Right lobe of liver (tissue), 6 donors: ENCODE data around the gene TCF7L2. TPM values are rescaled to one million over a fixed set of nuclear protein-coding genes. Genes with fewer than 3 reads are reported as not detected.

Source experiments
- ATAC-seq, 4 donors: fragments of 200-7000 bp; cut with Tn5 transposase; one replicate each; pipeline ENCODE4 v1.9.1; 2020; ENCODE audit warnings: mild to moderate bottlenecking in 4 of 4, moderate library complexity in 4 of 4
- DNase-seq, 3 donors: peaks; one replicate each; pipeline ENCODE4 v3.0.0-alpha.2; 2020
- H3K27ac ChIP-seq, 3 donors: fragments of 200-600 bp; one replicate each; pipeline ENCODE4 v1.8.0; 2022
- H3K27me3 ChIP-seq, 2 donors: fragments of 200-600 bp; one replicate each; pipeline ENCODE4 v1.8.0; 2022
- H3K36me3 ChIP-seq, 4 donors: fragments of 200-600 bp; sonication (generic) in 1 of 4; one replicate each; pipeline versions ENCODE4 v1.5.1 to v1.8.0; 2017 to 2022; ENCODE audit warnings: control low read depth in 1 of 4
- H3K4me1 ChIP-seq, 4 donors: fragments of 200-600 bp; sonication (generic) in 1 of 4; one replicate each; pipeline versions ENCODE4 v1.5.1 to v1.8.0; 2017 to 2022; ENCODE audit warnings: control low read depth in 1 of 4
- H3K4me3 ChIP-seq, 3 donors: fragments of 200-600 bp; one replicate each; pipeline ENCODE4 v1.8.0; 2022
- H3K9me3 ChIP-seq, 4 donors: fragments of 200-600 bp; sonication (generic) in 1 of 4; one replicate each; pipeline versions ENCODE4 v1.5.1 to v1.8.0; 2017 to 2022; ENCODE audit warnings: control low read depth in 1 of 4
- CTCF ChIP-seq, 4 donors: fragments of 200-600 bp in 3 of 4; fragments of 450-650 bp in 1 of 4; IDR thresholded peaks; one replicate each; pipeline versions ENCODE4 v1.5.1 to v1.8.0; 2016 to 2022; ENCODE audit warnings: antibody characterized with exemption in 4 of 4, mild to moderate bottlenecking in 2 of 4
- POLR2A ChIP-seq: fragments of 450-650 bp; IDR thresholded peaks from one replicate; pipeline ENCODE4 v1.6.1; 2017; ENCODE audit warnings: antibody characterized with exemption, mild to moderate bottlenecking
- WGBS: methylation state at CpG from one replicate; pipeline ENCODE4 v1.1.6; 2018; ENCODE audit warnings: low coverage, low lambda C conversion rate; ENCODE audit not compliant: insufficient coverage; ENCODE audit errors: missing lambda C conversion rate; 5-methylcytosine and 5-hydroxymethylcytosine counted together
- intact Hi-C, 2 donors: fragments of 100-400 bp; cut with DNase I; formaldehyde crosslinking; loops; one replicate each; pipeline versions ENCODE4 v1.11.2 to v1.14.1; 2022
- total RNA-seq, 6 experiments: library from RNA; depleted of rRNA in 2 of 6; stranded (reverse); fragments of >200 nt in 2 of 6; fragmentation: NEBNext Ultra II Directional in 3 of 6; extraction: Animal tissue kit (Norgen Biotek cat#: 25700) in 3 of 6; gene quantifications; one replicate each; pipeline versions ENCODE4 v1.1.0 to v1.2.4, GENCODE V29; 2016 to 2023
- donor health status: DM: no; HTN: yes; CAD: no.
- donor health status: DM: no; HTN: no; CAD: no.
- donor health status: DM: no; HTN: no; CAD: no.
- donor health status: DM: no; HTN: yes; CAD: no.
- donor health status: DM: no; HTN: yes; CAD: no.

TCF7L2 gene
- total RNA-seq, 6 experiments from 2014 or later = 9.4 to 33.2 (median 16.7) TPM

DNA sequence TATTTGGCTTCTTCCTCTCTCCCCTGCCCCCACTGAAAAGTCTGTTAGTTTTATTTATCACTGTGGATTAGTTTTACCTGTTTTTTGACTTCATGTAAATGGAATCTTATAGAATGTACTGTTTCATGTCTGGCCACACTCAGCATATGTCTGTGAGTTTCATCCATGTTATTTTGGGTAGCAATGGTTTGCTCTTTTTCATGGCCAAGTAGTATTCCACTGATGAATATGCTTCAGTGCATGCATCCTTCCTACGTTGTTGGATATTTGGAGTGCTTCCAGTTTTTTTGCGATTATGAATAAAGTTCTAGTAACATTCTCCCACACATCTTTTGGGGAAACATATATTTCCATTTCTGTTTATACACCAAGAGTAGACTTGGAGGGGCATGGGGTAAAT, 19.1 kb downstream of the TCF7L2 start:
- Histone ChIP-seq H3K27ac (no peak overlapping the region), H3K4me3 (no peak overlapping the region), H3K9me3 (no peaks in the 10 kb centered on the region), H3K36me3 (peaks cover 0 to 27% (median 16%) of the 10 kb centered on the region in 4 donors), H3K4me1 (no peaks in the 10 kb centered on the region), H3K27me3 (no peaks in the 10 kb centered on the region)
- TF ChIP-seq POLR2A (no peak), CTCF (IDR thresholded peaks at IDR 0.05) (no peak)
- 86% methylated on average over 2 of the region's 2 CpGs for WGBS
- intact Hi-C loops = loop anchor here in 1 of 2 donors (10.0 kb wide), 1 partner anchor 46 kb away; no protein-coding TSS in a partner anchor
- no peak for DNase-seq
- no peak for ATAC-seq

- H3K36me3 ChIP-seq = peaks cover 0 to 27% (median 16%) of the 10 kb centered on the region in 4 donors
- no peak for TF ChIP-seq CTCF (IDR thresholded peaks at IDR 0.05)
- DNase-seq (no peak), ATAC-seq (peak in 2 of 4 donors; percentile 15 to 33)
- H3K9me3 ChIP-seq = no peaks in the 10 kb centered on the region
- H3K27ac ChIP-seq = no peak overlapping the region
- WGBS = 33% methylated on average over 2 of the region's 2 CpGs
- no peaks in the 10 kb centered on the region for H3K27me3 ChIP-seq
- no peak overlapping the region for H3K4me3 ChIP-seq
- intact Hi-C loops = loop anchor here in 1 of 2 donors (10.0 kb wide), 1 partner anchor 45 kb away; no protein-coding TSS in a partner anchor
- H3K4me1 ChIP-seq = no peaks in the 10 kb centered on the region
Measured at GRCh38 chr10:112969542-112969941, 19.5 kb downstream of the TCF7L2 start.

DNA sequence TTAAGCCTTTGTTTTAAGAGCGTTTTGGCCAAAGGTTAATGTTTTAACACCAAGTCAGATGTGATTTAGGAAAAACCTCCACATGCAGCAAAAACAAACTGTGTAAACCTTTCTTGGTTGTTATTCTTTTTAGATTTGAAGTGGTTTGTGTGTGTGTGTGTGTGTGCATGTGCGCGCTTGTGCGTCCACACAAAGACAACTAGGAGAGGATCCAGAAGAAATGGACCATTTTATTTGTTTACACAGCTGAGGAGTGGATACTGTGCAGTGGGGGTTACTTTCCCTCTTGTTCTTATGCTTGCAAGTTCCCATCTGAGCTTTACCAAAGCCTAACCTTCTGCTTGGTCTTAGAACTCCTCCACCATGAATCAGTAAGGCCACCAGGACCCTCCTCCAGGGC, 20.0 kb downstream of the TCF7L2 start:
- TF ChIP-seq CTCF (IDR thresholded peaks at IDR 0.05) (no peak), POLR2A (no peak)
- Histone ChIP-seq H3K4me1 (no peaks in the 10 kb centered on the region), H3K27me3 (no peaks in the 10 kb centered on the region), H3K27ac (no peak overlapping the region), H3K36me3 (peaks cover 0 to 27% (median 16%) of the 10 kb centered on the region in 4 donors), H3K9me3 (no peaks in the 10 kb centered on the region), H3K4me3 (no peak overlapping the region)
- DNase-seq = no peak
- ATAC-seq = no peak
- 77% methylated on average over 4 of the region's 4 CpGs for WGBS
- intact Hi-C loops = no loop called here

DNA sequence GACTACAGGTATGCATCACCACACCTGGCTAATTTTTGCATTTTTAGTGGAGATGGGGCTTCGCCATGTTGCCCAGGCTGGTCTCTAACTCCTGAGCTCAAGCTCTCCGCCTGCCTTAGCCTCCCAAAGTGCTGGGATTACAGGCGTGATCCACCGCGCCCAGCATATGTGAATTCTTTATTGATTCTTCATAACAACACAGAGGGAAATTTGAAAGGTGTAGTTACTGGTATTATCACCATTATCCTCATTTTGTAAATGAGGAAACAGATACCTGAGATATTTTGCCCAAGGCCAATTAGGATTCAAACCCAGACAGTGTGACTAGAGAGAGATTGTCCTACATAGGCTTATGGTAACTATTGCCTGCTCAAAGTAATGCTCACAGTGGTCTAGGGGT, 22.6 kb downstream of the TCF7L2 start:
- Histone ChIP-seq H3K9me3 (no peaks in the 10 kb centered on the region), H3K4me1 (no peaks in the 10 kb centered on the region), H3K27me3 (no peaks in the 10 kb centered on the region), H3K27ac (no peak overlapping the region), H3K36me3 (peaks cover 0 to 23% (median 14%) of the 10 kb centered on the region in 4 donors), H3K4me3 (no peak overlapping the region)
- TF ChIP-seq CTCF (IDR thresholded peaks at IDR 0.05) (no peak), POLR2A (no peak)
- DNase-seq (no peak), ATAC-seq (no peak)
- intact Hi-C loops = no loop called here
- no CpG with 5 or more reads among the region's 5 CpGs for WGBS

DNA sequence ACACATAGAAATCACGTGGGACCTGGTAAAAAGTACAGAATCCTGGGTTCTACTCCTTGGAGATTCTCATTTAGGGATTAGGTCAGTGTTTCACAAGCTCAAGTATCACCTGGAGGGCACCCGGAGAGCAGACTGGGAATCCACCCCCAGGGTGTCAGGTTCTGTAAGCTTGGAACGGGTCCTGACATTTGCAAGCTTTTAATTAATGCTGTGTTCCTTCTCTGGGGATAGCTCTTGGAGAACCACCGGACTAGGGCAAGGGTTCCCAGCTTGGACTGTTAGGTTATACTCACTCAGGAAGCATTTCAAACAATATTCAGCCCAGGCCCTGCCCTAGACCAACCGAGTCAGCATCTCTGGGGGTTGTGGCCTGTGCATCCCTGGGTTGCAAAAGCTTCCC, 23.0 kb downstream of the TCF7L2 start:
- DNase-seq (no peak), ATAC-seq (no peak)
- H3K27me3 ChIP-seq = no peaks in the 10 kb centered on the region
- peaks cover 0 to 18% (median 11%) of the 10 kb centered on the region in 4 donors for H3K36me3 ChIP-seq
- no peaks in the 10 kb centered on the region for H3K4me1 ChIP-seq
- no peak overlapping the region for H3K27ac ChIP-seq
- no peaks in the 10 kb centered on the region for H3K9me3 ChIP-seq
- TF ChIP-seq POLR2A = no peak
- no peak for TF ChIP-seq CTCF (IDR thresholded peaks at IDR 0.05)
- H3K4me3 ChIP-seq = no peak overlapping the region
- 80% methylated on average over 2 of the region's 5 CpGs for WGBS
- intact Hi-C loops = no loop called here
